Mucosa of gallbladder (tissue), 1 donor: ENCODE data around the gene SLC7A6. TPM values are rescaled to one million over a fixed set of nuclear protein-coding genes. Genes with fewer than 3 reads are reported as not detected.

Source experiments
- DNase-seq: peaks from one replicate; pipeline ENCODE4 v3.0.0-alpha.2; 2020; ENCODE audit warnings: low spot score
- total RNA-seq: library from RNA; stranded (reverse); gene quantifications from one replicate; pipeline ENCODE4 v1.2.1, GENCODE V29; 2021
- donor health status: DM: no; HTN: no; CAD: no.

Gene SLC7A6
- total RNA-seq, 1 donor from 2014 or later, result 13.6 TPM

DNA sequence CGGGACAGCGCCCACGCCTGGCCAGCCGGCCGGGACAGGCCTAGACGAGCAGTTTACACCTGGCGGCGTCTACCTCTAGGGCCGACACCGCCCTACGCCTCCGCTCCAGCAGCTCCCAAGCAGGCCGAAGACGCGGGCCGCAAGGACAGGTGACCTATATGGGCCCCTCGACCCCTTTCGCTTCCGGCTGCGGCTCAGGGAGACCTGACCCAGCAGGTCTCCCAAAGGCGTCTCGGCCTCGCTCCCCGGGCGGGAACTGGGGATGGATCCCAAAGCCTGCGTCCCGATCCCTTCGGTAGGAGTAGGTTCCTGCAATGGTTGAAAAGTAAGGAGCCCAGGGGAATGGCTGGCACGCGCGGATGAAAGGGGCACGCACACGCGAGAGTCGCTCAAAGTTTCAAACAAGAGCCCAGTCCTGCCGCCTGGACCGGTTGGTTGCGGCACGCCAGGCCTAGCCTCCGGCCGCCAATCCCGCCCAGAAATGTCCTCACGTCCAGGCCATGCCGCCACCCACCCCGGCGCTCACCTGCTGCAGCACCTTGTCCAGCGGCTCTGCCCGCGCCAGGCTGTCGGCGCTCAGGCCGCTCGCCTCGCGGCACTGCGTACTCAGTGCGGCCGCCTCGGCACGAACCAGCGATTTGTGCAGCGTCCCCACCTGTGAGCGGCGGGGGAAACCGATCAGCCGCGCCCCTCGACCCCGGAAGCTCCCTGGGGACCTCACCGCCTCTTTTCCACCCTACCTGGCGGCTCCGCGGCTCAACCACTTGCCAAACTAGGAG lies 29.0 kb upstream of the SLC7A6 start:
- no peak for DNase-seq

DNA sequence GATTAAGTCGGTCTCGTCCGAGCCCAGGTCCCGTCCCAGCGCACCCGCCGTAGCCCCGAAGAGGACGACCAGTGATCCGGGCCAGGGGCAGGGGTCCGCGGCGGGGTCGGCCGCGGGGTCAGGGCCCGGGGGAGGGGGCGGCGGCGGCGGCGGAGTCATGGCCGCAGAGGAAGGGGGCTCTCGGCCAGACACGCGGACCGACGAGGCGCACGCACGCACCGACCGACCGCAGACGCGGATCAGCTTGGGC lies 28.5 kb upstream of the SLC7A6 start, which contains the start of gene ESRP2:
ESRP2 (minus strand) TSS at position 241 of the 250 bp plus-strand sequence; CDS start at position 159, 82 bp downstream.
- no peak for DNase-seq

DNA sequence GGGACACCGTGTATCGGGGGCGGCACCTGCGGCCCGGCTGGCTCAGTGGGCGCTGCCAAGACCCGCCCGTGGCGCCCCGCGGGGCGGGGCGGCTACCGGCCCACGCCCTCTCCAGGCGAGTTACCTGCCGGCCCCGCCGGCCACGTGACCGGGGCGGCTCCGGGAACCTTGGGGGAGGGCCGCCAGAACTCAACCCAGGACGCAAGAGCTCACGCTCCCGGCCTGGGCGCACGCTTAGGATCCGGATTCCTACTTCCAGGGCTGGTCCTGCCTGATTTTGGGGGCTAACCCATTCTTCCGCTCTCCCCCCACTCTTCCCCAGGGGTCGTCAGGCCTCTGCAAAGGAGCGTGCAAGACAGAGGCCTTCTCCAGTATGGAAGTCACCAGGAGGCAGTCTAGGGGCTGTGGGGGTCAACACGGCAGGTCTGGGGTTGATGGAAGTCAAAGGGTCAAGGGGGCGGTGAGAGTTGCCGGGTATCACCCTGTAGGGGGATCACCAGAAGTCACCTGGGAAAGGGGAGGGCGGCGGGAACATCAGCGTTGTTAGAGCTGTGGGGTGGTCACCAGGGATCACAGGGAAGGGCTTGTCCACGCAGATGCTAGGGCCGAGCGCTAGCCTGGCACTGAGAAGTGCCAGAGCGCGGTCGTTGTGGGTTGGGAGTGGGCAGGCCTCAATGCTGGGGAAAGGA lies 28.0 kb upstream of the SLC7A6 start:
- DNase-seq, result peak; percentile 86

DNA sequence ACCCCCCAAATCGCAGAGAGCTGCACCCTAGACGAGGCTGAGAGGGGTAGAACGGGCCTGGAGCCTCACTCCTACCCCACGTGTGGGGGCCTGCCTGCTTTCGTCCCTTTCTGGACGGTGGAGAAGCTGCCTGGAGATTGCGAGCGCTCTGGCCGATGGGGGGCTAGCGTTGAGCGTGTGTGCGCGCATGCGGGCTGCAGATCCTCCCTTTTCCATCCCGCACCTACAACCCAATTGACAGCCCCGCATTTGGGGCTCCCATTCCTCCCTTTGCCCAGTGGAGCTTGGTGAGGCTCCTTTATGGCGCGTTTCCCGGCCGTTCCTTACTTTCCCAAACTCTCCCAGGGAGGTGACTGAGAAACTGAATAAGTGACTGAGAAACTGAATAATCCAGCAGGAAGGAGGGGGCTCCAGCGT lies 27.5 kb upstream of the SLC7A6 start:
- DNase-seq, result no peak

DNA sequence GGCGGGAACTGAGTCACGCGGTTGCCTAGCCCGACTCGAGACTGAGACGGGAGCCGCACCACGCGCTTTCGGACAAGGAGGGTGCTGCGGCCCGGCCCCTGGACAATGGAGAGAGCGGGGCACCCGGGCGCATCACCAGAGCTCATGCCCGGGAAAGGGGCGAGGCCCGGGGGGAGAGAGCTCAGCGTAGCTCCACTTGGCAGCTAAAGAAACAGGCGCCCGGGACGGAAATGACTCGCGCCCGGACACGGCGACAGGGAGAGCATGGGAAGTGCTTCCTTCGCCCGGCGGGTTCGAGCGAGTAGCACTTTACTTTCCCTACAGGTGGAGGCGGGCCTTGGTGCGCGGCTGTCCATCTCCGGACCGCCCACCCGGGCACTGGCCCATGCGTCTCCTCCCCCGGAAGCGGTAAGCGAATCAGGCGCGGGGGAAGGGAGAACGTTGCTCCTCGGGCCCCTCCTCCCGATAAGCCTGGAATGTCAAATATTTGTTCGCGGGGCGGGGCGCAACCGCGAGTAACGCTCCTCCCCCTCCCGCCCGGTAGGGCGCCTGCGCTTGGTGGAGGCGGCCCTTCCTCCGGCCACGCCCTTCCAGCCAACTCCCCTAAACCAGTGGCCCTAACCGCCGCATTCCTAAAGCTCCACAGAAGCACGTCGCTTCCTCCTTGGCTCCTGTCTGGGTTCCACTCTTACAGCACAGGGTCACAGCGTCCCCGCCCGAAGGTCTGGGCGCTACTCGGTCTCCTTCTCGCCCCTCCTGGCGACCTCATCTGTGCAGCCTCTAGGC lies 26.9 kb upstream of the SLC7A6 start:
- peak; percentile 98 for DNase-seq

DNA sequence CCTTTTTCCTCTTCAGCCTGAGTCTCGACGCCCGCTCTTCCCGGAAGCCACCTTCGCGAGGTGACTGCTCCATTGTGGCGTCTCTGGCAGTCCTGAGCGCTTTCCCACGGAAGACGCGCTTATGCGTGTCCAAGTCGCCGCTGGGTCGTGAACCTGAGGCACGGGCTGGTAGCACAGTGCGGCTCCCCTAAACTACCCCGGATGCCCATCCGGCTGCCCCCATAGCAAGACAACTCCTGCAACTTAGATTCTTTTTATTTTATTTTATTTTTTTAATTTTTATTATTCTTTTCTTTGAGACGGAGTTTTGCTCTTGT lies 26.3 kb upstream of the SLC7A6 start:
- DNase-seq, result no peak

DNA sequence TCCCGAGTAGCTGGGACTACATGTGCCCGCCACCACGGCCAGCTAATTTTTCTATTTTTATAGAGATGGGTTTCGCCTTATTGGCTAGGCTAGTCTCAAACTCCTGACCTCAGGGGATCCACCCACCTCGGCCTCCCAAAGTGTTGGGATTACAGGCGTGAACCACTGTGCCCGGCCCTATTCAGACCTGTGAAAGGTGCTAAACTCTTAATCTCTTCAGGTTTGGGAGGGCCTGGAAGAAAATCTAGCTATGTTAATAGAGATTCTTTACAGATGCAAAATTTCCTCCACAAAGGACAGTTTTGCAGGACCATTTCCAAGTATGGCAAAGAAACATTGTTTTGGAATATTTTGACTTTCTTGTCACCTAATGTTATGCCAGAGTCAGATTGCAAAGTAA lies 22.2 kb upstream of the SLC7A6 start:
- DNase-seq, result no peak

DNA sequence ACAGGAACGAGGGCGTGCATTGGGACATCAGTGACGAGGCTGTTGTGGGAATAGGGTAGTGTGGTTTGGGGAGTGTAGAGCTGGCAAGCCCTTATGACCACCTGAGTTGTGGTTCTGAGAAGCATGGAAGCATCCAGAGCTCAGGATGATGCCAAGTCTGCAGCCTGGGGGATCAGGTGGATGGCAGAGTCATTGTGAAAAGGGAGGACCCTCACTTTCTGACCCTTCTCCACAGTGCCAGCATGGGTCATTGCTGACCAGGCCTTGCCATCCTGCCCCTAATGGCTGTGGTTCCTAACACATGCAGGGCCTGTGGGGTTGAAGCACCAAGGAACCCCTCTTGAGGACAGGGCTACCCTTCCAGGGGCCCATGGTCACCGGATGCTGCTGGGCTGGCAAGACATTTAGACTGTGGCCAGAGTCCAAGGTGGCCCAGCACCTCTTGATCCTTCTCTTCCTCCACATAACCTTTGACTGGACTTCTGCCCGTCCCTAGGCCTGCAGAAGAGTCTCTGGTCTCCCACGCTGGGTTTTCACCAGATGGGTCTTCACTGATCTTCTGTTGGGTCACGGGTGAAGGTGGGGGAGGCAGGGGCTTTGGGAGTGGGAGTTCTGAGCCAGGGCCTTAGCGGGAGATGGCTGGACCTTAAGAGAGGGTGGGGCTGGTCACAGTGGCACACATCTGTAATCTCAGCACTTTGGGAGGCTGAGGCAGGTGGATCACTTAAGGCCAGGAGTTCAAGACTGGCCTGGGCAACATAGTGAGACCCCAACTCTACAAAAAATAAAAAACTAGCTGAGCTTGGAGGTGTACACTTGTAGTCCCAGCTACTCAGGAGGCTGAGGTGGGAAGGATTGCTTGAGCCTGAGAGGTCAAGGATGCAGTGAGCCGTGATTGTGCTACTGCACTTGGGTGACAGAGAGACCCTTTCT lies 21.1 kb upstream of the SLC7A6 start:
- no peak for DNase-seq

DNA sequence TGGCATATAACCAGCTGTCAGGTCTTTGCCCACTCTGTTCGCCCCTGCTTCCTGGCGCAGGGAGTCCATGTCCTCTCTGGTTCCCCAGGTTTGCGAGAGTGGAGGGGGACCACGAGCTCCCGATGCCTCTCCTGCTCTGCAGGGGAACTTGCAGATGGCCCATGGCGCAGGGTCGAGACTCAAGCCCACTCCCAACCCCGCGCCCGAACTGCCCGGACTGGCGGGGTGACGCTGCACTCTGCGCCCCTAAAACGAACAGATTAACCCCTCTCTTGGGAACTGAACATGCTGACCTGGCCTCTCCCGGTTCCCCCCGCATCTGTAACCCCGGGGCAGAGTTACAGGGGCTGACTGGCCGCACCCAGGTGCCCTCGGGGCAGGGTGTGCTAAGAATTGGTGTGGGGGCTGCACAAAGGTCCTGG lies 19.8 kb upstream of the SLC7A6 start:
- DNase-seq, result no peak

DNA sequence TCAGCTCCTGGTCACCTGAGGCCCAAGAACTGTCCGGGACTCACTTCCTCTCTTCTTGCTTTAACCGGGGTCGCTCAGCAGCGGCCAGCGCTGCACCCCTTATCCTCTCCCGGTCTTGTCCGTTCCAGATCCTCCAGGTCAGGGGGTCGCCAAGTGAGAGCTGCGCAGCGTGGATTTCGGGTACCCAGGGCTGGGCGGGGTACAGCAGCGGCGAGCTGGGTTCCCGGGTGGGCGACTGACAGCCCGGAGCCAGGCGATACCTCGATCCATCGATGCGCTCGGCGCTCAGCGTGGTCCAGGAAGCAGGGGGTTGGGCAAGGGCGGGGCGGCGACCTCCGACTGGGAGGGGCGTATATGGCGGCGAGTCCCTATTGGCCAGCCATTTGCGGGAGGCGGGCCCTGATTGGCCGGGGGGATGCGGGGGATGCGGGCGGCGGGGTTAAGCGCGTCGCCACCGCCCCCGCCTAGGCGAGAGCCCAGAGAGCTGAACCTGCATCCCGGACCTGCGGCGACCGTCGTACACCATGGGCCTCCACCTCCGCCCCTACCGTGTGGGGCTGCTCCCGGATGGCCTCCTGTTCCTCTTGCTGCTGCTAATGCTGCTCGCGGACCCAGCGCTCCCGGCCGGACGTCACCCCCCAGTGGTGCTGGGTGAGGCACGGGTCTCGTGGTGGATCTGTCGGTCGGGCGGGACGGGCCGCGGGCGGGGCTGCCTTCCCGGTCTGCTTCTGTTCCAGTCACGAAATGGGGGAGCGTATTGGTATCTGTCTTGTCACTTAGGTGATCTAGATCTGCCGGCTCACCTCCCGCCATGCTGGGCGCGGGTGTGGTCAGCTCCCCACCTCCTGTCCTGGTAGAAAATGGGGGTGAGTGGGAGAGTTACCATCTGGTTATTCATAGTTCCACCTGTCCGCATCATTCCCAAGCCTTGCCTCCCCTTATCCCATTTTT lies 19.1 kb upstream of the SLC7A6 start, which contains the start of gene PLA2G15:
PLA2G15 (plus strand) TSS at position 471 of the 951 bp plus-strand sequence; CDS start at position 525, 54 bp downstream.
- DNase-seq, result peak; percentile 96

DNA sequence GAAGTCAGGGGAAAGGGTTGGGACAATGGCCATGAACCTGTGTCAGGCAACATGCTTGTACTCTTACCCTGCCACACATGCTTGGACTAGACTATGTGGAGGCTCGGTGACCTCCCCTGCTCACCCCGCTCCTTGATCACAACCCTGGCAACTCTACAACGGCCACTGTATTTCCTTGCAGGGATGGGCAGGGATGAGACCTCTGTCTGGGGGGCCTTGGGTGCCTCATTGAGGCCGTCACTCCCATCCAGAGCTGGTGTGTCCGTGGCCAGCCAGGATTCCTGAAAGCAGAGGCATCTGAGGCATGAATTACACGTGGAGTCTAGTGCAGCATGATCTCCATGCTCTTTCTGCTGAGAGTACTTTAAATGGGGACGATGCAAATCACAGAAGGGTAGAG lies 18.2 kb upstream of the SLC7A6 start:
- DNase-seq, result no peak

DNA sequence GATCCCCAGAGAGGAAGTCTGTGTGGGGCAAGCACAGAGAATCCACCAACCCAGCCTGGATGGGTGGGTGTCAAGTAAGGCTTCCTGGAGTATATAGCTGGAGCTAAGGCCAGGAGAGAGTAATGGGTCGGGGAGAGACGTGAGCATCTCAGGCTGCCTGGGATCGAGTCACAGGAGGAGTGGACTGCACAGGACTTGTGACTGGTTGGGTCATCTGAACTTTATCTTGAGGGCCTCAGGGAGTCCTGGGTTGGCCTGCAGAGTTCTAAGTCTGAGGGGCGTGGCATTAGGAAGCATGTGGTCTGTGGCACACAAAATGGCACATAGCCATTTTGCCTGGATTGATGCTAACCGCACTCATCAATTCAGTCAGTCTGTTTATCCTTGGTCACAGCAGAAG lies 17.7 kb upstream of the SLC7A6 start:
- no peak for DNase-seq

DNA sequence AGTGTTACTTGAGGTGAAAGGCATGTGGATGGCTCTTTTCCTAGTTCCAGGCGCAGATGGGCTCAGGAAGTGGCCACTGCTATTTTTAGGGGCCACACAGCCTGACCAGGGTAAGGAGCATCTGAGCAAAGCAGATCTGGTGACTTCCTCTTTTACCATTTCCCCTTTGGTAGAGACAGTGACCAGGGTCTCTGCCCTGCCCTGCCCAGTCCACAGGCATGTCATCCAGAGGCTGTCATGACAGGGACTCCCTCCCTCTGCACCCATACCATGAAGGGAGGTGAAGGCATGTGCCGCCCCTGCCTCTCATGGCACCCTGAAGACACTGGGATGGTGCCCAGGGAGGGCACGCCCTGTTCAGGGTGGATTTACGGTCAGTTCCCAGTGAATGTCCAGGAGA lies 16.9 kb upstream of the SLC7A6 start:
- no peak for DNase-seq

DNA sequence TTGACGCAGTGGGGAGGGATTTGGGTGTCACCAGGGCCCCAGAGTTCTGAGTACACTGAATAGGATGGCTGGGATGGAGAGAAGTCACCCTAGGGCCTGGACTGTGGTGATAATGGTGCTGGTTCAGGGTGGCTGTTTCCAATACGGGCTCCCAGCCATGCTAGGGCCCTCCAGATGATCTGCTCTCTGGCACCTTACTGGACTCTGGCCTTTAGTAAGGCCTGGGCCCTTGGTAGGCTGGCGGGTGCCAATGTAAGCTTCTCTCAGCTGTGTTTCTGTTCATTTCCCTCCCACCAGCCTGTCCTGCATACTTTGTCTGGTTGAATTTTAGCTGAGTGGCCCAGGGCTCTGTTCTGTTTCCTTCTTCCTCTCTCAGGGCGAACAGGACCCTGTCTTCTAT lies 16.4 kb upstream of the SLC7A6 start:
- no peak for DNase-seq

DNA sequence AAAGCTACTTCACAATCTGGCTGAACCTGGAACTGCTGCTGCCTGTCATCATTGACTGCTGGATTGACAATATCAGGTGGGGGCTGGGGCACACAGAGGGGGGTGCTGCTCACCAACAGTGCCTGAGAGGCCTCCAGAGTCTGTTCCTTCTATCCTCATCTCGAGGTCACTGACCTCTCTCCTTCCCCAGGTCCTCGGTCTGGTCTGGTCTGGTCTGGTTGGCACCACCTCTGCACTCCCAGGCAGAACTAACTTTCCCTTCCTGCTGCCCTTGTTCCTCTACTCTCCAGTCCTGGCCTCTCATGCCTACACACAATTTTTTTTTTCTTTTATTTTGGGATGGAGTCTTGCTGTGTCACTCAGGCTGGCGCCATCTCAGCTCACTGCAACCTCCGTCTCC lies 15.0 kb upstream of the SLC7A6 start:
- no peak for DNase-seq

DNA sequence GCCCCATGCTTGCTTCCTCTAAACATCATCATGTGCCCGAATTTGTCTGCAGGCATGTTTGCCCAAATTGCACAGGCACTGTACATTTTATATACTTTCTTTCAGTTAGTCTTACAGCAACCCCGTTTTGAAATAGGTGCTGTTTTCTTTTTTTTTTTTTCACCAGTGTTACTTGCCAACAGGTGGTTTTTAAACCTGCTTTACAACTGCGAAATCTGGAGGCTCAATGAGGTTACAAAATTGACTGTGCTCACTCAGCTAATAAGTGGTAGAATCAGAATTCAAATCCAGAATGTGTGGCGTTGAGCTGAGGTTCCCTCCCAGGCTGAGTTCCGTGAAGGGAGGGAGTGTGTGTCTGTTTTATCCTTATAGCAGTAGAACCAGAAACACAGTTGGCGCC lies 13.4 kb upstream of the SLC7A6 start:
- DNase-seq, result no peak

DNA sequence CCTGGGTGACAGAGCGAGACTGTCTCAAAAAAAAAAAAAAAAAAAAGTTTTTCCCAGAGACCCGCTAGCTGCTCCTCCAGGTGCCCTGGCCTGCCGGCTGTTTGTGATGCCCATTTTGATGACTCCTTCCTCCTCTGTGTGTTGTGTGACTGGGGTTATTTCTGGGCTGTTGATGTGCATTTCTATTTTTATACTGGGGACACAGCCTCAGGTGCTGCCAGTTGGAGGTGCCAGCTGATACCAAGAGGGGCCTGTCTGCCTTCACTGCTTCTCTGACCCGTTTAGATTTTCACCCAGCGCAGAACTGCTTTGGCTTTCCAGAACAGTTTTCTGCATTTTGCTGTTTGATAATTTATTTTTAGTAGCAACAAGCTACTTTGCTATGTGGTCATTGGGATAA lies 12.5 kb upstream of the SLC7A6 start:
- no peak for DNase-seq

DNA sequence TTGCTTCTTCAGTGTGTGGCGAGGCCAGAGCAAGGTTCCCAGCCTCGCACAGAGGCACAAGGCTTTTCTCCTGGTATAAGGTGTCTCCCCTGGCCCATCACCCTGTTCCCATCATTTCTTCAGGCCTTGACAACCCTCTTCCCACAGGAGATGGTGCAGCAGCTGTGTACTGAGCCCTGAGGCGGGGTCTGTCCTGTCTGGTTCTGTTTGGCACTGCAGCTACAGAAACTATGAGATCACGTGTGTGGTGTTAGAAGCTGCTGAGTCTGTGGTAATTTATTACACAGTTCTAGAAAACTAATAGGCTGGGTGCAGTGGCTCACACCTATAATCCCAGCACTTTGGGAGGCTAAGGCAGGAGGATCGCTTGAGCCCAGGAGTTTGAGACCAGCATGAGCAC lies 11.9 kb upstream of the SLC7A6 start:
- no peak for DNase-seq

DNA sequence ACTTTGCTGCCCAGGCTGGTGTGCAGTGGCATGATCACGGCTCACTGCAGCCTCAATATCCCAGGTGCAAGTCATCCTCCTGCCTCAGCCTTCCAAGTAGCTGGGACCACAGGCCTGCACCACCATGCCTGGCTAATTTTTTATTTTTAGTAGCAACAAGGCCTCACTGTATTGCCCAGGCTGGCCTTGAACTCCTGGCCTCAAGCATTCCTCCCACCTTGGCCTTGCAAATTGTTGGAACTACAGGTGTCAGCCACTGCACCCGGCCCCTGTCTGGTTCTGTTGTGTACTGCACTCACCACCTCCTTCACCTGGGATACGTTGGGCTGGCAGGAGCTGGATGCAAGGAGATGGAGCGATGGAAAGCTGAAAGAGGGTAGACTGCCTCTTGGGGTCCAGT lies 10.6 kb upstream of the SLC7A6 start:
- no peak for DNase-seq

DNA sequence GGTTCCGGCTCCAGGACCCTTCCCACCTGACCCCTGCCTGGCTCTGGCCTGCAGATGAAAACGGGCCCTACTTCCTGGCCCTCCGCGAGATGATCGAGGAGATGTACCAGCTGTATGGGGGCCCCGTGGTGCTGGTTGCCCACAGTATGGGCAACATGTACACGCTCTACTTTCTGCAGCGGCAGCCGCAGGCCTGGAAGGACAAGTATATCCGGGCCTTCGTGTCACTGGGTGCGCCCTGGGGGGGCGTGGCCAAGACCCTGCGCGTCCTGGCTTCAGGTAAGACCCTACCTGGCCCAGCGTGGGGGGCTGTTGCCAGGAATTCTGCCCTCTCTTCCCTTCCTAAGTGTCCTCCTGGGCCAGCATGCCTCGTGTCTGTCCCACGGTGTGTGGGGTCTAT lies 8.6 kb upstream of the SLC7A6 start:
- DNase-seq, result no peak
